Fibroblast of pulmonary artery (primary cell): ENCODE measurements around the gene ANKZF1.

Experiments
- DNase-seq: peaks from one replicate; pipeline ENCODE4 v3.0.0-alpha.2; 2010; ENCODE audit warnings: low read depth
- H3K4me3 ChIP-seq: replicated peaks from 2 replicates; pipeline ENCODE4 v1.5.1; 2011; ENCODE audit warnings: low read depth, mild to moderate bottlenecking, control low read depth, low read length, moderate library complexity
- CTCF ChIP-seq: IDR thresholded peaks from 2 replicates; pipeline ENCODE4 v1.5.1; 2011; ENCODE audit warnings: mild to moderate bottlenecking, control low read depth, low read length, inconsistent platforms; ENCODE audit errors: missing control alignments

The ANKZF1 gene

GRCh38 chr2:219266232-219266631 is 36.6 kb downstream of the ANKZF1 start:
- TF ChIP-seq CTCF: no peak
- DNase-seq: no peak

DNA sequence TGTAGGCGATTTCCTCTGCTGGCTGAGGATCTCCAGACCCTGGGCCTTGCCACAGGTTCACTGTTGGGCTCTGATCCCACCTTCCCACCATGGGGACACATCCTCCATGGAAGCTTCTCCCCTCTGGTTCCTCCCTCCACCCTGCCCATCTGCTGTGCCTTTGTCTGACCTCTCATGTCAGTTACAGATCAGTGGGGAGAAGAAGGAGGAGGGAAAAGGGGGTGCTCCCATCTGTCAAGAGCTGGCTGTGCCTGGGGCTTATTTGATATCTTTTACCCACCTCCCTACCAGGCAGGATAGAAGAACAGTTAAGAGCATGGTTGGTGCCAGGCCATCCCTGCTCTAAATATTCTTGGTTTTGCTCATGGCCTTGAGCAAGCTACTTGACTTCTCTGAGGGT is 37.3 kb downstream of the ANKZF1 start:
- no peak for DNase-seq
- TF ChIP-seq CTCF: no peak
- no peak overlapping the region for H3K4me3 ChIP-seq

More at GRCh38 chr2:219266232-219266631, 36.6 kb downstream of the ANKZF1 start:
- H3K4me3 ChIP-seq: no peak overlapping the region

DNA sequence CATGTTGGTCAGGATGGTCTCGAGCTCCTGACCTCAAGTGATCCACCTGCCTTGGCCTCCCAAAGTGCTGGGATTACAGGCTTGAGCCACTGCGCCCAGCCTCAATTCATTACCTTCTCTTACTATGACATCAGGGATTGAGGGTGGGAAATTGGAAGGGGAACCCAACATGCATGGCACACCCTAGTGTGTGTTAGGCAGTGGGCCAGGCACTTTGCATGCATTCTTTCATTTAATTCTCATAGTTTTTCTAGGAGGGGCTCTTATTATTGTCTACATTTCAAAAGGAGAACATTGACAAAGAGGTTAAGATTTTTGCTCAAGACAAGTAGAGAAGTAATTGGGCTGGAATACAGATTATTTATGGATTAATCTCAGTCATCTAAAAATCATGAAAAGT is 38.7 kb downstream of the ANKZF1 start:
- TF ChIP-seq CTCF: no peak
- DNase-seq: no peak
- no peak overlapping the region for H3K4me3 ChIP-seq

- no peak overlapping the region for H3K4me3 ChIP-seq
- no peak for TF ChIP-seq CTCF
- no peak for DNase-seq
These were observed 39.9 kb downstream of the ANKZF1 start for GRCh38 chr2:219269362-219270054.

GRCh38 chr2:219270055-219270372 is 40.4 kb downstream of the ANKZF1 start:
- no peak for DNase-seq
- no peak overlapping the region for H3K4me3 ChIP-seq
- TF ChIP-seq CTCF: no peak

GRCh38 chr2:219271021-219271420 is 41.4 kb downstream of the ANKZF1 start:
- no peak overlapping the region for H3K4me3 ChIP-seq
- TF ChIP-seq CTCF: no peak
- DNase-seq: no peak

GRCh38 chr2:219272356-219272755 is 42.8 kb downstream of the ANKZF1 start:
- H3K4me3 ChIP-seq: no peak overlapping the region
- DNase-seq: no peak
- no peak for TF ChIP-seq CTCF
